Astrocyte (in vitro differentiated cells and primary cell): ENCODE measurements around the gene RPL10A.

Experiments
- CTCF ChIP-seq: IDR thresholded peaks from 2 replicates; pipeline ENCODE4 v1.5.1; 2011; ENCODE audit warnings: low read depth, mild to moderate bottlenecking, inconsistent platforms, low read length, moderate library complexity; ENCODE audit not compliant: insufficient read depth
- EZH2 ChIP-seq: IDR thresholded peaks from 2 replicates; pipeline ENCODE4 v1.6.1; 2012; ENCODE audit warnings: mild to moderate bottlenecking, low read length, inconsistent platforms; ENCODE audit not compliant: insufficient read depth

DNA sequence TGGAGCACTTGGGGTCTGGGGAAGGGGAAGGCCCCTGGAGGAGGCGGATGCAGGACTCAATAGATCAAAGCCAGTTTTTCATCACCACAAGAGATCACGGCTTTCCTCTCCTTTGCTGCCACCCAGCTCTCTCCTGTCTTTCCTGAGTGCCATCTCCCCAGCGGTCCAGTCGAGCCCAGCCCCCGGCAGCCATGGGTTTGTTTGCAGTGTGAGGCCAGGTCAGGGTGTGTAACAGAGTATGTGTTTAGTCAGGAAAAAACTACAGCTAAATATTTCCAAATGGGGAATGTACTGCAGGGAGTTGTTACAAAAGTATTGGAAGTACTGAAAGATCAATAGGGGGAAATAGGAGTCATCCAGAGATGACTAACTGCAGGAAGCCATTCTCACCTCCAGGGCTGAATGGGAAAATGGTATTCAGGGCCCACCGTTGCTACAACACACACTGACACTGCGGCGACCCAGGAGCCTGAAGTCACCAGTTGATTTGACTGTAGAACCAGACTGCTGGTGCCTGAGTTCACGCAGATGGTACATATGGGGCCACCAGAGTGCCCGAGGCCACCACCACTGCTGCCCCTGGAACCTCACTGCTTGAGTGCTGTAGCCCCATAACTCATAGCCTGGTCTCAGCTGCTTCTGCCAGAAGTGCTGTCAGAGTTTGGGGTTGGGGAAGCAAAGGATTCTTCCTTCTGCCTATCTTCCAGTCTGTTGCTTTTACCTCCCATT lies 39.6 kb upstream of the RPL10A start:
- no peak for TF ChIP-seq CTCF
- no peak for TF ChIP-seq EZH2
